ENCODE measurements around the gene HBS1L.

- TF ChIP-seq, protein P1, sequence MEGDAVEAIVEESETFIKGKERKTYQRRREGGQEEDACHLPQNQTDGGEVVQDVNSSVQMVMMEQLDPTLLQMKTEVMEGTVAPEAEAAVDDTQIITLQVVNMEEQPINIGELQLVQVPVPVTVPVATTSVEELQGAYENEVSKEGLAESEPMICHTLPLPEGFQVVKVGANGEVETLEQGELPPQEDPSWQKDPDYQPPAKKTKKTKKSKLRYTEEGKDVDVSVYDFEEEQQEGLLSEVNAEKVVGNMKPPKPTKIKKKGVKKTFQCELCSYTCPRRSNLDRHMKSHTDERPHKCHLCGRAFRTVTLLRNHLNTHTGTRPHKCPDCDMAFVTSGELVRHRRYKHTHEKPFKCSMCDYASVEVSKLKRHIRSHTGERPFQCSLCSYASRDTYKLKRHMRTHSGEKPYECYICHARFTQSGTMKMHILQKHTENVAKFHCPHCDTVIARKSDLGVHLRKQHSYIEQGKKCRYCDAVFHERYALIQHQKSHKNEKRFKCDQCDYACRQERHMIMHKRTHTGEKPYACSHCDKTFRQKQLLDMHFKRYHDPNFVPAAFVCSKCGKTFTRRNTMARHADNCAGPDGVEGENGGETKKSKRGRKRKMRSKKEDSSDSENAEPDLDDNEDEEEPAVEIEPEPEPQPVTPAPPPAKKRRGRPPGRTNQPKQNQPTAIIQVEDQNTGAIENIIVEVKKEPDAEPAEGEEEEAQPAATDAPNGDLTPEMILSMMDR (IDR thresholded peaks at IDR 0.05): no peak
- TF ChIP-seq EP300 (IDR thresholded peaks at IDR 0.05) (no peak), POLR2A (IDR thresholded peaks at IDR 0.05) (no peak)
Observed at GRCh38 chr6:134961366-134961765, 93.3 kb downstream of the HBS1L start.

Measured in tibial nerve (tissue), 4 donors.